ENCODE results near the gene CWC15.

DNA sequence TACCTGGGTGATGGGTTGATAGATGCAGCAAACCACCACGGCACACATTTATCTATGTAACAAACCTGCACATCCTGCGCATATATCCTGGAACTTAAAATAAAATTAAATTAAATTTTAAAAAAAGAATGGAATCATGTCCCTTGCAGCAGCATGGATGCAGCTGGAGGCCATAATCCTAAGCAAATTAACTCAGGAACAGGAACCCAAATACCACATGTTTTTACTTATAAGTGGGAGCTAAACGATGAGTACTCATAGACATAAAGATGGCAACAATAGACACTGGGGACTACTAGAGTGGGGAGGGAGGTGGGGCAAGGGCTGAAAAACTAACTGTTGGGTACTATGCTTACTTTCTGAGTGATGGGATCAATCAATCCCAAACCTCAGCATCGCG lies 40.9 kb downstream of the CWC15 start:
- TF ChIP-seq, protein P1, sequence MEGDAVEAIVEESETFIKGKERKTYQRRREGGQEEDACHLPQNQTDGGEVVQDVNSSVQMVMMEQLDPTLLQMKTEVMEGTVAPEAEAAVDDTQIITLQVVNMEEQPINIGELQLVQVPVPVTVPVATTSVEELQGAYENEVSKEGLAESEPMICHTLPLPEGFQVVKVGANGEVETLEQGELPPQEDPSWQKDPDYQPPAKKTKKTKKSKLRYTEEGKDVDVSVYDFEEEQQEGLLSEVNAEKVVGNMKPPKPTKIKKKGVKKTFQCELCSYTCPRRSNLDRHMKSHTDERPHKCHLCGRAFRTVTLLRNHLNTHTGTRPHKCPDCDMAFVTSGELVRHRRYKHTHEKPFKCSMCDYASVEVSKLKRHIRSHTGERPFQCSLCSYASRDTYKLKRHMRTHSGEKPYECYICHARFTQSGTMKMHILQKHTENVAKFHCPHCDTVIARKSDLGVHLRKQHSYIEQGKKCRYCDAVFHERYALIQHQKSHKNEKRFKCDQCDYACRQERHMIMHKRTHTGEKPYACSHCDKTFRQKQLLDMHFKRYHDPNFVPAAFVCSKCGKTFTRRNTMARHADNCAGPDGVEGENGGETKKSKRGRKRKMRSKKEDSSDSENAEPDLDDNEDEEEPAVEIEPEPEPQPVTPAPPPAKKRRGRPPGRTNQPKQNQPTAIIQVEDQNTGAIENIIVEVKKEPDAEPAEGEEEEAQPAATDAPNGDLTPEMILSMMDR (conservative IDR thresholded peaks at IDR 0.05; ENCODE audit: low read length), result no peak
- TF ChIP-seq EZH2phosphoT487 (IDR thresholded peaks at IDR 0.05; ENCODE audit: borderline replicate concordance), result no peak
